ENCODE measurements around the gene NUFIP1.
A peak's percentile ranks its signal among the peaks of the same experiment; 100 is the strongest.
"Not testable (repeated sequence)": the region's sequence is repeated elsewhere in the genome, so short reads cannot be mapped to it uniquely, and the experiment has no call there.

Gene NUFIP1

GRCh38 chr13:44919104-44919804 is 70.0 kb downstream of the NUFIP1 start:
- DNase-seq = no peak

GRCh38 chr13:44918326-44919103 is 70.8 kb downstream of the NUFIP1 start:
- DNase-seq = peak; percentile 54

- DNase-seq = peak; percentile 89
Observed at GRCh38 chr13:44917589-44918325, 71.5 kb downstream of the NUFIP1 start.

- peak; percentile 8 for DNase-seq
Observed at GRCh38 chr13:44912278-44913016, 76.8 kb downstream of the NUFIP1 start.

- no peak for DNase-seq
Observed at GRCh38 chr13:44908712-44909111, 80.6 kb downstream of the NUFIP1 start.

GRCh38 chr13:44908266-44908665 is 81.0 kb downstream of the NUFIP1 start:
- DNase-seq = no peak

- DNase-seq = no peak
Observed at GRCh38 chr13:44906713-44907112, 82.6 kb downstream of the NUFIP1 start.

GRCh38 chr13:44906230-44906629 is 83.0 kb downstream of the NUFIP1 start:
- DNase-seq = no peak

GRCh38 chr13:44905556-44905955 is 83.7 kb downstream of the NUFIP1 start:
- DNase-seq = no peak

- DNase-seq = no peak
Observed at GRCh38 chr13:44904967-44905366, 84.3 kb downstream of the NUFIP1 start.

GRCh38 chr13:44903574-44903985 is 85.7 kb downstream of the NUFIP1 start:
- no peak for DNase-seq

- no peak for DNase-seq
Observed at GRCh38 chr13:44902738-44903137, 86.5 kb downstream of the NUFIP1 start.

GRCh38 chr13:44899967-44900366 is 89.3 kb downstream of the NUFIP1 start:
- peak; percentile 32 for DNase-seq

- not testable (repeated sequence) for DNase-seq
Observed at GRCh38 chr13:44898308-44898707, 91.0 kb downstream of the NUFIP1 start.

- no peak for DNase-seq
Observed at GRCh38 chr13:44895953-44896335, 93.3 kb downstream of the NUFIP1 start.

- no peak for DNase-seq
Observed at GRCh38 chr13:44895264-44895952, 93.9 kb downstream of the NUFIP1 start.

GRCh38 chr13:44894001-44894770 is 95.1 kb downstream of the NUFIP1 start:
- DNase-seq = no peak
